Caco-2 (cell line): ENCODE data around the gene OSCAR. TPM values are rescaled to one million over a fixed set of nuclear protein-coding genes. Genes with fewer than 3 reads are reported as not detected.

Experiments used
- BruUV-seq: library from RNA; stranded (reverse); fragments of 400-500 nt; replicated peaks from 2 replicates; lab custom pipeline; 2021; lab: Mats Ljungman, UMichigan
- CTCF ChIA-PET: fragments of 300-600 bp; sonication (Branson Sonifier 250); formaldehyde crosslinking; loops from one replicate; lab custom pipeline; 2022; ENCODE audit warnings: antibody characterized with exemption; lab: Charles Lee
- POLR2A ChIA-PET: fragments of 300-600 bp; sonication (Branson Sonifier 250); formaldehyde crosslinking; loops from one replicate; lab custom pipeline; 2022; ENCODE audit warnings: antibody characterized with exemption; lab: Charles Lee
- DNase-seq, 2 experiments: peaks; one replicate each; pipeline versions ENCODE4 v3.0.0 to v3.0.0-alpha.2; 2020 to 2022
- H3K27me3 ChIP-seq: replicated peaks from 2 replicates; pipeline ENCODE4 v1.6.0; 2011; ENCODE audit warnings: low read length; ENCODE audit not compliant: control insufficient read depth, insufficient read depth
- H3K36me3 ChIP-seq: 2 replicates; pipeline ENCODE4 v1.5.1; 2011; ENCODE audit warnings: low read length; ENCODE audit not compliant: control insufficient read depth, insufficient read depth
- H3K4me1 ChIP-seq: fragments of 250-450 bp; sonication (Bioruptor Pico); 2 replicates; pipeline ENCODE4 v1.5.1; 2020; ENCODE audit warnings: mild to moderate bottlenecking
- H3K4me3 ChIP-seq: 2 replicates; pipeline ENCODE4 v1.5.1; 2011; ENCODE audit warnings: low read depth, mild to moderate bottlenecking, control low read depth, low read length
- H3K9me3 ChIP-seq: fragments of 250-450 bp; sonication (Bioruptor Pico); 2 replicates; pipeline ENCODE4 v1.5.1; 2020; ENCODE audit warnings: mild to moderate bottlenecking, moderate library complexity
- H3K27ac Mint-ChIP-seq: one replicate; pipeline ENCODE4 v1.8.0; 2022; ENCODE audit warnings: mixed read lengths; ENCODE audit not compliant: unreplicated experiment
- H3K27me3 Mint-ChIP-seq: one replicate; pipeline ENCODE4 v1.8.0; 2022; ENCODE audit warnings: mixed read lengths; ENCODE audit not compliant: insufficient read depth, unreplicated experiment
- H3K36me3 Mint-ChIP-seq: one replicate; pipeline ENCODE4 v1.8.0; 2022; ENCODE audit warnings: mild to moderate bottlenecking, mixed read lengths; ENCODE audit not compliant: insufficient read depth, unreplicated experiment
- H3K4me1 Mint-ChIP-seq: one replicate; pipeline ENCODE4 v1.8.0; 2022; ENCODE audit warnings: low read depth, mixed read lengths; ENCODE audit not compliant: unreplicated experiment
- H3K4me3 Mint-ChIP-seq: one replicate; pipeline ENCODE4 v1.8.0; 2022; ENCODE audit warnings: mild to moderate bottlenecking, moderate library complexity, mixed read lengths; ENCODE audit not compliant: unreplicated experiment
- H3K9me3 Mint-ChIP-seq: one replicate; pipeline ENCODE4 v1.8.0; 2022; ENCODE audit warnings: mixed read lengths; ENCODE audit not compliant: unreplicated experiment
- intact Hi-C: fragments of 100-400 bp; cut with micrococcal nuclease; formaldehyde crosslinking; loops from one replicate; pipeline ENCODE4 v1.10.0; 2022; ENCODE audit not compliant: unreplicated experiment
- total RNA-seq: library from RNA; stranded (reverse); gene quantifications from 2 replicates; pipeline ENCODE4 v1.2.3, GENCODE V29; 2022
- TF ChIP-seq, protein P1 (sequence below), 2 experiments: fragments of 200-600 bp in 1 of 2; IDR thresholded peaks; 1 replicate in 1 of 2; 2 replicates in 1 of 2; pipeline versions ENCODE4 v1.5.1 to v1.8.0; 2011 to 2022; ENCODE audit warnings: antibody characterized with exemption in 1 of 2, control low read depth in 1 of 2, inconsistent platforms in 1 of 2, low read depth in 1 of 2, low read length in 1 of 2, mild to moderate bottlenecking in 1 of 2, moderate library complexity in 1 of 2; ENCODE audit not compliant: insufficient read depth in 1 of 2, severe bottlenecking in 1 of 2, unreplicated experiment in 1 of 2

Gene OSCAR
- total RNA-seq, 1 experiment from 2014 or later: not detected

DNA sequence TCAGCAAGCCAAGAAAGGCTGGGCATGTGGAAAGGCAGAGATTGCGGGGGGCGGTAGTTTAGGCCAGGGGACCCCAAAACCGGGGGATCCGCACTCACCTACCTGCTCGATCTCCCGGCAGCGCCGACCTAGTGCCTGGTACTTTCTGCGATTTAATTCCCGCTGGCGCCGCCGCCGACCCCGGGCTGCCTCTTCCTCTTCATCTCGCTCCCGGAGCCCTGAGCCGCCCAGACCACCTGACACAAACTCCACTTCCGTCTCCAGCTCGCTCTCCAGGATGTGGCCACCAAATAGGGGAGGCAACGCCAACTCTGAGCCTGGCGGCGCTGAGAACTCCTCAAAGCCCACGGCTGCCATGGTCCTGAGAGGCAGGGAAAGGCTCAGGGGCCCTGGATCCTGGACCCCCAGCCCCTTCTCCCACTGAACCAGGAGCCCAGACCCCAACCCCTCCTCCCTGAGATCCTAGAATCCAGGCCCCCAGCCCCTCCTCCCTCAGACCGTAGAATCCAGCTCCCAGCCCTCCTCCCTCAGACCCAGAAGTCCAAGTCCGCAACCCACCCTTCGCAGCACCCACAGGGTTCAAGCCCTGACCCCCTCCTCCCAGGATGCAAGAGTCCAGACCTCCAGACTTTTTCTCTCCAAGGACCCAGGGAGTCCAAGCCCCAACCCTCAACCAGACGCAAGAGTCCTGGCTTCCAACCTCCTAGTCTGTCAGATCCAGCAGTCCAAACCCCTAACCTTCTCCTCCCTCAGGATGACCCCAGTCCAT lies 13.9 kb upstream of the OSCAR start:
- TF ChIP-seq, protein P1, sequence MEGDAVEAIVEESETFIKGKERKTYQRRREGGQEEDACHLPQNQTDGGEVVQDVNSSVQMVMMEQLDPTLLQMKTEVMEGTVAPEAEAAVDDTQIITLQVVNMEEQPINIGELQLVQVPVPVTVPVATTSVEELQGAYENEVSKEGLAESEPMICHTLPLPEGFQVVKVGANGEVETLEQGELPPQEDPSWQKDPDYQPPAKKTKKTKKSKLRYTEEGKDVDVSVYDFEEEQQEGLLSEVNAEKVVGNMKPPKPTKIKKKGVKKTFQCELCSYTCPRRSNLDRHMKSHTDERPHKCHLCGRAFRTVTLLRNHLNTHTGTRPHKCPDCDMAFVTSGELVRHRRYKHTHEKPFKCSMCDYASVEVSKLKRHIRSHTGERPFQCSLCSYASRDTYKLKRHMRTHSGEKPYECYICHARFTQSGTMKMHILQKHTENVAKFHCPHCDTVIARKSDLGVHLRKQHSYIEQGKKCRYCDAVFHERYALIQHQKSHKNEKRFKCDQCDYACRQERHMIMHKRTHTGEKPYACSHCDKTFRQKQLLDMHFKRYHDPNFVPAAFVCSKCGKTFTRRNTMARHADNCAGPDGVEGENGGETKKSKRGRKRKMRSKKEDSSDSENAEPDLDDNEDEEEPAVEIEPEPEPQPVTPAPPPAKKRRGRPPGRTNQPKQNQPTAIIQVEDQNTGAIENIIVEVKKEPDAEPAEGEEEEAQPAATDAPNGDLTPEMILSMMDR (IDR thresholded peaks at IDR 0.05; ENCODE audit: insufficient read depth in 1 of 2, low read depth in 1 of 2, low read length in 1 of 2, severe bottlenecking in 1 of 2, unreplicated experiment in 1 of 2): no peak
- peak overlapping the region; percentile 95 for H3K4me3 Mint-ChIP-seq
- H3K27ac Mint-ChIP-seq: peak overlapping the region; percentile 96
- Histone ChIP-seq H3K9me3 (no peaks in the 10 kb centered on the region), H3K36me3 (peaks cover 1% of the 10 kb centered on the region), H3K27me3 (no peaks in the 10 kb centered on the region), H3K4me3 (peak overlapping the region; percentile 43), H3K4me1 (0 out of 2 replicates have a peak, but pooled peaks cover 7% of the 10 kb centered on the region)
- peaks cover 65% of the 10 kb centered on the region for H3K36me3 Mint-ChIP-seq
- peaks cover 16% of the 10 kb centered on the region for H3K4me1 Mint-ChIP-seq
- CTCF ChIA-PET: interaction anchor here (0.6 to 1.2 kb wide), 4 partner anchors 8 to 1517 kb away, joined by 3 to 5 read pairs (median 4); partner anchors contain the start of gene CNOT3
- POLR2A ChIA-PET: interaction anchor here (0.6 to 2.9 kb wide), 4 partner anchors 11 to 50 kb away, joined by 3 to 31 read pairs (median 4); partner anchors contain the start of genes CNOT3 and LENG1
- no peak for DNase-seq
- intact Hi-C loops: loop anchor here (1.0 kb wide), 3 partner anchors 12 to 76 kb away; partner anchors contain the start of genes CNOT3 and NDUFA3
- no TSS peak for BruUV-seq
- no peaks in the 10 kb centered on the region for H3K27me3 Mint-ChIP-seq
- H3K9me3 Mint-ChIP-seq: no peaks in the 10 kb centered on the region

DNA sequence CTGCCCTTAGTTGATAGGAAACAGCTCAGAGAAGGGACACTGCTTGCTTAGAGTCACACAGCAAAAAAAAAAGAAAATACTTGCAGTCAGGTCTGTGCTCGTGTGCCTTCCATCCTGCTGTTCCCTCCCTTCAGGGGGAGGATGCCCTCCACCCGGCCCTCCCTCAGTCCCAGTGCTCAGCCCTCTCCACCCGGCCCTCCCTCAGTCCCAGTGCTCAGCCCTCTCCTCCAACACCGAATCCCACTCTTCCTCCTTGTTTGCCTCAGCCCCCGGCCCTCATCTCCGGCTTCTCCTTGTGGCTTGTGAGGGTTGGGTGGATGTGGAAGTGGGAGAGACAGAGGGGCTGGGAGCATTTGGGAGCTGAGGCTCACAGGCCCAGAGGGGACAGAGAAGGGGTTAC lies 9.0 kb upstream of the OSCAR start:
- no peaks in the 10 kb centered on the region for H3K27me3 ChIP-seq
- H3K4me3 ChIP-seq: no peak overlapping the region
- ChIA-PET POLR2A (no interaction called here), CTCF (no interaction called here)
- BruUV-seq: no TSS peak
- peaks cover 16% of the 10 kb centered on the region for H3K4me1 Mint-ChIP-seq
- no peaks in the 10 kb centered on the region for H3K9me3 Mint-ChIP-seq
- DNase-seq: no peak
- intact Hi-C loops: no loop called here
- H3K36me3 Mint-ChIP-seq: peaks cover 82% of the 10 kb centered on the region
- H3K27ac Mint-ChIP-seq: peak overlapping the region; percentile 29
- no peaks in the 10 kb centered on the region for H3K9me3 ChIP-seq
- H3K4me3 Mint-ChIP-seq: no peak overlapping the region
- 0 out of 2 replicates have a peak, but pooled peaks cover 4% of the 10 kb centered on the region for H3K4me1 ChIP-seq
- H3K36me3 ChIP-seq: peaks cover 4% of the 10 kb centered on the region
- TF ChIP-seq, protein P1 (IDR thresholded peaks at IDR 0.05; ENCODE audit: insufficient read depth in 1 of 2, low read depth in 1 of 2, low read length in 1 of 2, severe bottlenecking in 1 of 2, unreplicated experiment in 1 of 2): no peak
- no peaks in the 10 kb centered on the region for H3K27me3 Mint-ChIP-seq

DNA sequence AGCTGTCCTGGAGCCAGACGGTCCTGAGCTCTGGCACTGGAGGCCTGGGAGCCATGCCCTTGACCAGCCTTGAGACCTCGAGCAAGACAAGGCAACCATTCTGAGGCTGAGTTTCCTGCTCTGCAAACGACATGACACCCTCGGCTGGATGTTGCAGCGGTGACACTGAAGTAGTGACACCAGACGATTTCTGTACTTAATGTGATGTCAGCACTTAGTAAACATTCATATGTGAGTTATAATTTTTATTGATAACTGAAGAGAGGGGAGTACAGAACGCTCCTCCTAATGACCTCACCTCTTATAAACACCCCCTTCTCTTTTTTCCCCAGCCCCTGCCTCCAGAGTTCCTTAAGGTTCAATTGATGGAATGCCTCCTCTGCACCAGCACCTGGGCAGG lies 7.9 kb upstream of the OSCAR start:
- no peaks in the 10 kb centered on the region for H3K4me1 ChIP-seq
- no peaks in the 10 kb centered on the region for H3K27me3 ChIP-seq
- Mint-ChIP-seq H3K27me3 (no peaks in the 10 kb centered on the region), H3K4me3 (no peak overlapping the region), H3K9me3 (no peaks in the 10 kb centered on the region), H3K36me3 (peaks cover 71% of the 10 kb centered on the region), H3K27ac (no peak overlapping the region), H3K4me1 (peaks cover 13% of the 10 kb centered on the region)
- CTCF ChIA-PET: no interaction called here
- no peaks in the 10 kb centered on the region for H3K9me3 ChIP-seq
- no peak overlapping the region for H3K4me3 ChIP-seq
- no peak for DNase-seq
- intact Hi-C loops: no loop called here
- TF ChIP-seq, protein P1 (IDR thresholded peaks at IDR 0.05; ENCODE audit: insufficient read depth in 1 of 2, low read depth in 1 of 2, low read length in 1 of 2, severe bottlenecking in 1 of 2, unreplicated experiment in 1 of 2): no peak
- BruUV-seq: no TSS peak
- POLR2A ChIA-PET: no interaction called here
- peaks cover 4% of the 10 kb centered on the region for H3K36me3 ChIP-seq
